ENCODE data around the gene TNFSF13.
A peak's percentile ranks its signal among the peaks of the same experiment; 100 is the strongest.

TNFSF13 gene

GRCh38 chr17:7555320-7555948 lies 3.1 kb upstream of the TNFSF13 start:
- Histone ChIP-seq H3K9me3 (ENCODE audit: severe bottlenecking) (no peaks in the 10 kb centered on the region), H3K27me3 (ENCODE audit: insufficient read depth, poor library complexity, severe bottlenecking) (no peaks in the 10 kb centered on the region), H3K4me3 (ENCODE audit: severe bottlenecking) (no peak overlapping the region), H3K27ac (ENCODE audit: poor library complexity, severe bottlenecking) (no peak overlapping the region), H3K4me1 (ENCODE audit: insufficient read depth, poor library complexity, severe bottlenecking) (peaks cover 13% of the 10 kb centered on the region), H3K36me3 (ENCODE audit: low read depth) (no peaks in the 10 kb centered on the region)
- DNase-seq (ENCODE audit: low spot score): no peak
- no peak for ATAC-seq (ENCODE audit: low read depth)
- no peak for TF ChIP-seq CTCF (IDR thresholded peaks at IDR 0.05; ENCODE audit: poor library complexity, severe bottlenecking)

GRCh38 chr17:7556627-7557026 lies 1.9 kb upstream of the TNFSF13 start:
- H3K4me3 ChIP-seq (ENCODE audit: severe bottlenecking): no peak overlapping the region
- no peaks in the 10 kb centered on the region for H3K9me3 ChIP-seq (ENCODE audit: severe bottlenecking)
- no peaks in the 10 kb centered on the region for H3K27me3 ChIP-seq (ENCODE audit: insufficient read depth, poor library complexity, severe bottlenecking)
- DNase-seq (ENCODE audit: low spot score) (no peak), ATAC-seq (ENCODE audit: low read depth) (no peak)
- no peak overlapping the region for H3K27ac ChIP-seq (ENCODE audit: poor library complexity, severe bottlenecking)
- H3K4me1 ChIP-seq (ENCODE audit: insufficient read depth, poor library complexity, severe bottlenecking): peaks cover 17% of the 10 kb centered on the region
- no peak for TF ChIP-seq CTCF (IDR thresholded peaks at IDR 0.05; ENCODE audit: poor library complexity, severe bottlenecking)
- H3K36me3 ChIP-seq (ENCODE audit: low read depth): no peaks in the 10 kb centered on the region

- no peak for TF ChIP-seq CTCF (IDR thresholded peaks at IDR 0.05; ENCODE audit: poor library complexity, severe bottlenecking)
- no peaks in the 10 kb centered on the region for H3K36me3 ChIP-seq (ENCODE audit: low read depth)
- H3K27me3 ChIP-seq (ENCODE audit: insufficient read depth, poor library complexity, severe bottlenecking): no peaks in the 10 kb centered on the region
- no peak overlapping the region for H3K4me3 ChIP-seq (ENCODE audit: severe bottlenecking)
- H3K27ac ChIP-seq (ENCODE audit: poor library complexity, severe bottlenecking): peak overlapping the region; percentile 76
- DNase-seq (ENCODE audit: low spot score) (no peak), ATAC-seq (ENCODE audit: low read depth) (no peak)
- no peaks in the 10 kb centered on the region for H3K9me3 ChIP-seq (ENCODE audit: severe bottlenecking)
- peaks cover 17% of the 10 kb centered on the region for H3K4me1 ChIP-seq (ENCODE audit: insufficient read depth, poor library complexity, severe bottlenecking)
Observed at GRCh38 chr17:7557147-7557764, 1.3 kb upstream of the TNFSF13 start.

GRCh38 chr17:7557775-7558543 lies 591 bp upstream of the TNFSF13 start:
- Histone ChIP-seq H3K27ac (ENCODE audit: poor library complexity, severe bottlenecking) (peak overlapping the region; percentile 76), H3K36me3 (ENCODE audit: low read depth) (no peaks in the 10 kb centered on the region; the same call in 1 of the 2 replicates), H3K4me1 (ENCODE audit: insufficient read depth, poor library complexity, severe bottlenecking) (peaks cover 17% of the 10 kb centered on the region), H3K4me3 (ENCODE audit: severe bottlenecking) (peak overlapping the region; percentile 13), H3K27me3 (ENCODE audit: insufficient read depth, poor library complexity, severe bottlenecking) (no peaks in the 10 kb centered on the region), H3K9me3 (ENCODE audit: severe bottlenecking) (no peaks in the 10 kb centered on the region)
- DNase-seq (ENCODE audit: low spot score) (no peak), ATAC-seq (ENCODE audit: low read depth) (peak; percentile 52)
- peak; percentile 8 for TF ChIP-seq CTCF (IDR thresholded peaks at IDR 0.05; ENCODE audit: poor library complexity, severe bottlenecking)
